PC-3 (cell line): ENCODE measurements around the gene ZNF488.

Experiments
- CTCF ChIP-seq: fragments of 300-600 bp; sonication (generic); conservative IDR thresholded peaks from 2 replicates; pipeline ENCODE4 v1.5.1; 2017; ENCODE audit warnings: antibody characterized with exemption, low read depth, mild to moderate bottlenecking, low read length
- EZH2 ChIP-seq: fragments of 300-600 bp; sonication (generic); IDR thresholded peaks from one replicate; pipeline ENCODE4 v1.6.1; 2017; ENCODE audit warnings: antibody characterized with exemption, mild to moderate bottlenecking, low read length; ENCODE audit not compliant: unreplicated experiment

GRCh38 chr10:47414227-47414592 lies 30.1 kb upstream of the ZNF488 start:
- TF ChIP-seq EZH2: no peak
- no peak for TF ChIP-seq CTCF
